A549 (cell line): Measurements from ENCODE around the gene KDM4E.

Source experiments
- CHD2 ChIP-seq: fragments of 150-350 bp; IDR thresholded peaks from 2 replicates; pipeline ENCODE4 v1.6.1; 2014; ENCODE audit warnings: low read length; ENCODE audit not compliant: partially characterized antibody
- CTCF ChIP-seq: fragments of >200 bp; sonication (Bioruptor Twin); formaldehyde crosslinking; IDR thresholded peaks from 3 replicates; pipeline ENCODE4 v1.5.1; 2016
- ESRRA ChIP-seq: fragments of 150-350 bp; IDR thresholded peaks from 2 replicates; pipeline ENCODE4 v1.6.1; 2014; ENCODE audit warnings: mild to moderate bottlenecking, low read length, borderline replicate concordance
- HDAC2 ChIP-seq: fragments of 200-600 bp; sonication (generic); IDR thresholded peaks from 2 replicates; pipeline ENCODE4 v1.6.1; 2016
- POLR2A ChIP-seq: IDR thresholded peaks from 2 replicates; pipeline ENCODE4 v1.6.1; 2012; ENCODE audit warnings: mild to moderate bottlenecking, low read length
- TF ChIP-seq, protein P1 (sequence below): fragments of 450-650 bp; IDR thresholded peaks from 2 replicates; pipeline ENCODE4 v1.6.1; 2014; ENCODE audit warnings: antibody characterized with exemption

- TF ChIP-seq CTCF (no peak), POLR2A (no peak), ESRRA (no peak), HDAC2 (no peak), CHD2 (no peak)
- TF ChIP-seq, protein P1, sequence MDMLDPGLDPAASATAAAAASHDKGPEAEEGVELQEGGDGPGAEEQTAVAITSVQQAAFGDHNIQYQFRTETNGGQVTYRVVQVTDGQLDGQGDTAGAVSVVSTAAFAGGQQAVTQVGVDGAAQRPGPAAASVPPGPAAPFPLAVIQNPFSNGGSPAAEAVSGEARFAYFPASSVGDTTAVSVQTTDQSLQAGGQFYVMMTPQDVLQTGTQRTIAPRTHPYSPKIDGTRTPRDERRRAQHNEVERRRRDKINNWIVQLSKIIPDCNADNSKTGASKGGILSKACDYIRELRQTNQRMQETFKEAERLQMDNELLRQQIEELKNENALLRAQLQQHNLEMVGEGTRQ: no peak
These were observed 30.3 kb downstream of the KDM4E start for GRCh38 chr11:95055283-95055897.
